DND-41 (cell line): ENCODE measurements around the gene INAFM1.
A peak's percentile ranks its signal among the peaks of the same experiment; 100 is the strongest.

Source experiments
- ATAC-seq: fragments of 200-7000 bp; cut with Tn5 transposase; 3 replicates; pipeline ENCODE4 v1.9.1; 2021; ENCODE audit warnings: low read depth; ENCODE audit not compliant: insufficient read depth
- DNase-seq: peaks from one replicate; pipeline ENCODE4 v3.0.0-alpha.2; 2020
- H2AFZ ChIP-seq: 2 replicates; pipeline ENCODE4 v1.6.0; 2012; ENCODE audit warnings: low read depth, low read length
- H3K27ac ChIP-seq: 2 replicates; pipeline ENCODE4 v1.5.1; 2012; ENCODE audit warnings: low read length, inconsistent platforms
- H3K27me3 ChIP-seq: fragments of 200-600 bp; sonication (generic); 2 replicates; pipeline ENCODE4 v1.6.0; 2012; ENCODE audit warnings: low read length, mild to moderate bottlenecking, inconsistent platforms; ENCODE audit not compliant: insufficient read depth, poor library complexity
- H3K36me3 ChIP-seq: 2 replicates; pipeline ENCODE4 v1.5.1; 2012; ENCODE audit warnings: low read length, inconsistent platforms; ENCODE audit not compliant: insufficient read depth
- H3K4me1 ChIP-seq: 2 replicates; pipeline ENCODE4 v1.5.1; 2012; ENCODE audit warnings: mild to moderate bottlenecking, low read length; ENCODE audit not compliant: insufficient read depth
- H3K4me2 ChIP-seq: 2 replicates; pipeline ENCODE4 v1.6.0; 2012; ENCODE audit warnings: mild to moderate bottlenecking, moderate library complexity, low read length, inconsistent platforms; ENCODE audit not compliant: insufficient read depth
- H3K4me3 ChIP-seq, 2 experiments: fragments of 200-600 bp in 1 of 2; shearing (Covaris generic) in 1 of 2; 2 replicates each; pipeline ENCODE4 v1.5.1; 2012 to 2016; ENCODE audit warnings: inconsistent platforms in 2 of 2, low read length in 2 of 2, mild to moderate bottlenecking in 2 of 2, low read depth in 1 of 2, moderate library complexity in 1 of 2
- H3K79me2 ChIP-seq: 2 replicates; pipeline ENCODE4 v1.6.0; 2012; ENCODE audit warnings: low read length, inconsistent platforms; ENCODE audit not compliant: insufficient read depth
- H3K9ac ChIP-seq: 2 replicates; pipeline ENCODE4 v1.6.0; 2012; ENCODE audit warnings: low read depth, mild to moderate bottlenecking, inconsistent platforms, low read length, moderate library complexity
- H3K9me3 ChIP-seq: 2 replicates; pipeline ENCODE4 v1.5.1; 2012; ENCODE audit warnings: low read length, moderate library complexity, mild to moderate bottlenecking, inconsistent platforms; ENCODE audit not compliant: insufficient read depth, severe bottlenecking
- H4K20me1 ChIP-seq: 2 replicates; pipeline ENCODE4 v1.6.0; 2012; ENCODE audit warnings: low read length; ENCODE audit not compliant: insufficient read depth
- CTCF ChIP-seq: IDR thresholded peaks from 2 replicates; pipeline ENCODE4 v1.5.1; 2012; ENCODE audit warnings: borderline replicate concordance, low read length, moderate library complexity, mild to moderate bottlenecking; ENCODE audit not compliant: poor library complexity, severe bottlenecking; ENCODE audit errors: extremely low read depth
- EZH2 ChIP-seq: IDR thresholded peaks from 3 replicates; pipeline ENCODE4 v1.6.1; 2012; ENCODE audit warnings: borderline replicate concordance, low read depth, mild to moderate bottlenecking, moderate library complexity, low read length, inconsistent platforms; ENCODE audit not compliant: severe bottlenecking

Gene INAFM1

GRCh38 chr19:47274071-47274890, at the start of gene INAFM1:
Gene INAFM1, plus strand, starts transcription at chr19:47274885. Its CDS starts 35 bp downstream, at chr19:47274920.
- H4K20me1 ChIP-seq = peaks cover 15% of the 10 kb centered on the region
- peak within 1 kb of the TSS; percentile 91 for H3K9ac ChIP-seq
- DNase-seq = peak; percentile 97
- peak within 1 kb of the TSS; percentile 89 for H3K4me2 ChIP-seq
- H3K27me3 ChIP-seq = no peaks in the 10 kb centered on the region
- H3K4me3 ChIP-seq = peak within 1 kb of the TSS; percentile 53 to 78
- H3K27ac ChIP-seq = peak within 1 kb of the TSS; percentile 98
- TF ChIP-seq CTCF = no peak
- TF ChIP-seq EZH2 = no peak
- ATAC-seq = peak; percentile 66
- H2AFZ ChIP-seq = peak within 1 kb of the TSS; percentile 86
- H3K79me2 ChIP-seq = peaks cover 3% of the 10 kb centered on the region; the same call in 1 of the 2 replicates
- H3K36me3 ChIP-seq = peaks cover 12% of the 10 kb centered on the region; the same call in 1 of the 2 replicates
- H3K4me1 ChIP-seq = peaks cover 25% of the 10 kb centered on the region
- H3K9me3 ChIP-seq = no peaks in the 10 kb centered on the region

- Histone ChIP-seq H3K4me2 (peak overlapping the region; percentile 77), H3K4me1 (peaks cover 50% of the 10 kb centered on the region), H4K20me1 (peaks cover 39% of the 10 kb centered on the region), H3K79me2 (no peaks in the 10 kb centered on the region), H2AFZ (peak overlapping the region; percentile 60), H3K27ac (peak overlapping the region; percentile 87), H3K9me3 (no peaks in the 10 kb centered on the region), H3K4me3 (peak overlapping the region; percentile 6 to 47; a peak in 3 of 4 replicates), H3K36me3 (peaks cover 11% of the 10 kb centered on the region), H3K9ac (peak overlapping the region; percentile 48), H3K27me3 (no peaks in the 10 kb centered on the region)
- TF ChIP-seq CTCF (peak; percentile 2), EZH2 (no peak)
- peak; percentile 86 for DNase-seq
- peak; percentile 70 for ATAC-seq
These were observed 48.8 kb upstream of the INAFM1 start for GRCh38 chr19:47225746-47226425.

- peaks cover 56% of the 10 kb centered on the region for H3K4me1 ChIP-seq
- peak; percentile 63 for ATAC-seq
These were observed 48.0 kb upstream of the INAFM1 start for GRCh38 chr19:47226426-47227351.

More at GRCh38 chr19:47226426-47227351, 48.0 kb upstream of the INAFM1 start:
- TF ChIP-seq EZH2 (no peak), CTCF (no peak)
- Histone ChIP-seq H3K9ac (peak overlapping the region; percentile 48), H3K79me2 (no peaks in the 10 kb centered on the region), H3K4me2 (peak overlapping the region; percentile 77), H4K20me1 (peaks cover 35% of the 10 kb centered on the region), H3K27me3 (no peaks in the 10 kb centered on the region), H3K36me3 (peaks cover 3% of the 10 kb centered on the region; the same call in 1 of the 2 replicates), H3K9me3 (no peaks in the 10 kb centered on the region), H3K4me3 (peak overlapping the region; percentile 6 to 47; a peak in 3 of 4 replicates), H2AFZ (no peak overlapping the region; the same call in 1 of the 2 replicates), H3K27ac (peak overlapping the region; percentile 87)
- peak; percentile 91 for DNase-seq
